Measurements from ENCODE around the gene JUN. TPM values are rescaled to one million over a fixed set of nuclear protein-coding genes. Genes with fewer than 3 reads are reported as not detected.
A peak's percentile ranks its signal among the peaks of the same experiment; 100 is the strongest.

JUN gene
- total and polyA plus RNA-seq, 3 experiments from 2014 or later = 25.5 to 163 (median 27.7) TPM

DNA sequence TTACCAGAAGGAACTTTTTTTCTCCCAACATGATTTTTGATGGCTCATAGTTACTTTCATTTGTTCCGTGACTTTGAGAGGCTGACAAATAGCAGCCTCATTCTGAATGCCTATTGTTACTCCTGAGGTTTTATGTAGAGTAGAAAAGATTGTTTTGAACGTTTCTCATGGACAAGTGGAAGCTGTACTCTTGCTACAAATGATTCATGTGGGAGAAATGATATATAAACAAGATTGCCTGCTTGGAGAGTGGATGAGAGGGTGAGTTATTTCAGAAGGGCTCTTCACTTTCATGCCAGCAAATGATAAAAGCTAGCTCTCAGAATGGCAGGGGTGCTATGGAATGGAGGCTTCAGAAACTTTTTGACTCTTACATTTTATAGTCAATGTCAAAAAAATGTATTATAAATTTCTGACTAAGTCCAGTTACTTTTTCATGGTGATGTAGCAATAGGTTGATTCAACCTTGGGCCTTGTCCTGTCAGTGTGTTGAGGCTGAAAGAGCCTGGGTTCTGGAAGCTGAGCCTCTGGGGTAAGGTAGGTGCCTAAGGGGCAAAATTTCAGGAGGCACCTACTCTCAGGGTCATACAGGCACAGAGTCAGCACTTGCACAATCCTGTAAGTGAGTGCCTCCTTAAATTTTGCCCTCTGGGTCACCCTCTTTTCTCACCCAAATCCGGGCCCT lies 19.4 kb downstream of the JUN start:
- CTCF ChIA-PET = no interaction called here
- DNase-seq = no peak
- peaks cover 0 to 4% (median 0%) of the 10 kb centered on the region in 3 donors for H3K4me1 Mint-ChIP-seq
- no peaks in the 10 kb centered on the region for H3K9me3 Mint-ChIP-seq
- Histone ChIP-seq H3K4me1 (ENCODE audit: insufficient read depth, low read length) (no peaks in the 10 kb centered on the region), H3K36me3 (ENCODE audit: insufficient read depth, low read length) (no peaks in the 10 kb centered on the region), H3K27ac (ENCODE audit: low read depth, low read length) (no peak overlapping the region), H3K27me3 (ENCODE audit: insufficient read depth, low read length, poor library complexity, severe bottlenecking) (no peaks in the 10 kb centered on the region), H3K9me3 (ENCODE audit: low read length) (no peaks in the 10 kb centered on the region), H3K4me3 (ENCODE audit: low read length) (no peak overlapping the region)
- H3K36me3 Mint-ChIP-seq = no peaks in the 10 kb centered on the region
- no peak overlapping the region for H3K4me3 Mint-ChIP-seq
- POLR2A ChIA-PET = no interaction called here
- no peak overlapping the region for H3K27ac Mint-ChIP-seq
- peaks cover 0 to 3% of the 10 kb centered on the region in 2 donors for H3K27me3 Mint-ChIP-seq

GRCh38 chr1:58763214-58763613 lies 20.6 kb downstream of the JUN start:
- peak overlapping the region in 1 of 8 donors; percentile 38 for H3K27ac Mint-ChIP-seq
- Histone ChIP-seq H3K36me3 (ENCODE audit: insufficient read depth, low read length) (no peaks in the 10 kb centered on the region), H3K4me3 (ENCODE audit: low read length) (no peak overlapping the region), H3K27me3 (ENCODE audit: insufficient read depth, low read length, poor library complexity, severe bottlenecking) (no peaks in the 10 kb centered on the region), H3K27ac (ENCODE audit: low read depth, low read length) (no peak overlapping the region), H3K4me1 (ENCODE audit: insufficient read depth, low read length) (no peaks in the 10 kb centered on the region), H3K9me3 (ENCODE audit: low read length) (no peaks in the 10 kb centered on the region)
- H3K9me3 Mint-ChIP-seq = no peaks in the 10 kb centered on the region
- ChIA-PET CTCF (interaction anchor here (0.9 to 1.3 kb wide), 2 partner anchors 14 to 19 kb away, joined by 3 to 4 read pairs; no protein-coding TSS in a partner anchor), POLR2A (no interaction called here)
- no peak overlapping the region for H3K4me3 Mint-ChIP-seq
- no peaks in the 10 kb centered on the region for H3K4me1 Mint-ChIP-seq
- H3K27me3 Mint-ChIP-seq = peaks cover 0 to 2% of the 10 kb centered on the region in 2 donors
- no peak for DNase-seq
- H3K36me3 Mint-ChIP-seq = no peaks in the 10 kb centered on the region

DNA sequence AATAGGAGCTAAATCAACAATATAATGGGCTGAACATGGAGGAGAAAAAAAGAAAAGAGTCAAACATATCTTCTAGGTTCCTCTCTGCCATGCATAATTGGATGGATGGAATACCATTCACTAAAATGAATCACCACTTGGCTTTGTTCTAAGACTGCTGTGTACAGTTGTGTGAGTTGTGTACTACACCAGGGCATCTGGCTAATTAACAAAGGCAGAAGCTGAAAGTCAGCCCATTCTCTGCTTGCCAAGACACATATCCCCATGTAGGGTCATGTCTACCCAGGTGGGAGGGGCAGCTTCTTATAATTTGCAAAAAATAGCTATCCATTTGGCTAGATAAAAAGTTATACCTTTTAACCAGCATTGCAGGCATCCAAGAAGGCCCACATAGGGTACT lies 21.0 kb downstream of the JUN start:
- Mint-ChIP-seq H3K4me3 (no peak overlapping the region), H3K36me3 (no peaks in the 10 kb centered on the region), H3K4me1 (peaks cover 1 to 2% (median 2%) of the 10 kb centered on the region in 3 donors), H3K27me3 (no peaks in the 10 kb centered on the region), H3K27ac (no peak overlapping the region), H3K9me3 (no peaks in the 10 kb centered on the region)
- Histone ChIP-seq H3K27me3 (ENCODE audit: insufficient read depth, low read length, poor library complexity, severe bottlenecking) (no peaks in the 10 kb centered on the region), H3K4me1 (ENCODE audit: insufficient read depth, low read length) (peaks cover under 1% of the 10 kb centered on the region), H3K4me3 (ENCODE audit: low read length) (no peak overlapping the region), H3K36me3 (ENCODE audit: insufficient read depth, low read length) (no peaks in the 10 kb centered on the region), H3K27ac (ENCODE audit: low read depth, low read length) (no peak overlapping the region), H3K9me3 (ENCODE audit: low read length) (no peaks in the 10 kb centered on the region)
- ChIA-PET POLR2A (no interaction called here), CTCF (interaction anchor here (0.9 to 1.3 kb wide), 2 partner anchors 14 to 19 kb away, joined by 3 to 4 read pairs; no protein-coding TSS in a partner anchor)
- no peak for DNase-seq

DNA sequence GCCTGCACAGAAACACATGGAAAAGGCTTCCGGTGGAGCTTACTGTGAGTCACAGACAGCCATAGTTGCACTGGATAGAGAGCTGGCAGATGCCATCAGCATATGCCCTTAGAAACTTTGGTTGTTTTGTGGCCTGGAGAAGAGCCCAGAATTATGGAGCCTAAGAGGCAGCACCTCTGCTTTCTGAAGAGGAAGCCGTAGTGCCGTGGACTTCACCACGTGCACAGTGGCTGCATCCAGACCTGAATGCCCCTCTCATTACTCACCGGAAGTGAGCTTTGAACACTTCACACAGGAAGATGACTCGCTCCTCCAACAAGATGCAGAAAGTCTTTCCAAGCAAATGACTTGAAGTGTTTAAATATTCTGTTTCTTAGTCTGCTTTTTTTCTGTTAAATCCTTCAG lies 28.4 kb downstream of the JUN start:
- peak overlapping the region; percentile 8 to 84 (median 81) for H3K4me3 Mint-ChIP-seq
- peak overlapping the region; percentile 62 to 92 (median 87) for H3K27ac Mint-ChIP-seq
- POLR2A ChIA-PET = interaction anchor here (0.6 to 3.8 kb wide), 3 partner anchors 17 to 29 kb away, joined by 3 to 20 read pairs (median 6); partner anchors contain the start of gene JUN
- CTCF ChIA-PET = interaction anchor here (1.4 to 2.2 kb wide), 4 partner anchors 13 to 944 kb away, joined by 3 to 10 read pairs (median 6); no protein-coding TSS in a partner anchor
- H3K27me3 Mint-ChIP-seq = no peaks in the 10 kb centered on the region
- DNase-seq = peak; percentile 14 to 74 (median 50)
- Histone ChIP-seq H3K27me3 (ENCODE audit: insufficient read depth, low read length, poor library complexity, severe bottlenecking) (no peaks in the 10 kb centered on the region), H3K4me1 (ENCODE audit: insufficient read depth, low read length) (peaks cover 42% of the 10 kb centered on the region), H3K36me3 (ENCODE audit: insufficient read depth, low read length) (no peaks in the 10 kb centered on the region), H3K27ac (ENCODE audit: low read depth, low read length) (no peak overlapping the region), H3K4me3 (ENCODE audit: low read length) (no peak overlapping the region), H3K9me3 (ENCODE audit: low read length) (no peaks in the 10 kb centered on the region)
- no peaks in the 10 kb centered on the region for H3K36me3 Mint-ChIP-seq
- peaks cover 52 to 61% (median 58%) of the 10 kb centered on the region in 3 donors for H3K4me1 Mint-ChIP-seq
- H3K9me3 Mint-ChIP-seq = no peaks in the 10 kb centered on the region

DNA sequence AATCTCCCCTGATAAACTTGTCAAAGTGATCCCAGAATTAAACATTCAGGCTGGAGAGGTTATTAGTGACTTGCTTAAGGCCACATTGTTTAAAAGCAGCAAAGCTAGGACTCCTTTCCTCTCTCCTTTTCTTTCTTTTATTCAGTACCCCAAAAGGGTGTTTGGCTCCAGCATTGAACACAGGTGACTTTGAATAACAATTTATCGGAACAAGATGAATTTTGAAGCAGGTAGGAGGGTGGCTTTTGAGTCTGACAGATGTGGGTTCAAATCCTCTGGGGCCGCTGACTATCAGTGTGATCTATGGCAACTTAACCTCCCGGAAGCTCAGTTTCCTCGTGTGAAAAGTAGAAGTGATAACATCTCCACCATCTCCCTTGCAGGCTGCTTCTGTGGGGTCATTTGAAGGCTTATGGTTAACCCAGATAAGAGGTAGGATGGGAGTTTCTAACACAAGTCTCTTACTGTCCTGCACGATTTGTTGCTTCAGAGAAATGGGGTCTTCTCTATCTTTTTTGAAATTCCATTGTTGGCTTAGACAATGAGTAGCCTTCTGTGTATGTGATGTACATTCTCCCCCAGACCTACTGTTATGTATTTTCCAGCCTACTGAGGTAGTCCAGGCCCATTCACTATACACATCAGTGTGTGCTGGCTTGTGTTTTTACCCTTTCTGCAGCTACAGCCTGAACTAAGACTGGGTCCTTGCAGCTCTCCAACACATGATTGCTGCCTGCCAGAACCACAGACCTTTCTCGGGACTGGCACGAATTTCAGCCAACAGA lies 29.0 kb downstream of the JUN start:
- Histone ChIP-seq H3K27me3 (ENCODE audit: insufficient read depth, low read length, poor library complexity, severe bottlenecking) (no peaks in the 10 kb centered on the region), H3K4me3 (ENCODE audit: low read length) (no peak overlapping the region), H3K9me3 (ENCODE audit: low read length) (no peaks in the 10 kb centered on the region), H3K4me1 (ENCODE audit: insufficient read depth, low read length) (peaks cover 42% of the 10 kb centered on the region), H3K27ac (ENCODE audit: low read depth, low read length) (no peak overlapping the region), H3K36me3 (ENCODE audit: insufficient read depth, low read length) (no peaks in the 10 kb centered on the region)
- POLR2A ChIA-PET = interaction anchor here (0.6 to 3.8 kb wide), 2 partner anchors 16 to 29 kb away, joined by 6 to 20 read pairs; partner anchors contain the start of gene JUN
- CTCF ChIA-PET = interaction anchor here (1.3 to 2.2 kb wide), 5 partner anchors 14 to 944 kb away, joined by 3 to 10 read pairs (median 5); no protein-coding TSS in a partner anchor
- DNase-seq = peak; percentile 7 to 65 (median 20)
- peaks cover 58 to 66% (median 58%) of the 10 kb centered on the region in 3 donors for H3K4me1 Mint-ChIP-seq
- H3K27ac Mint-ChIP-seq = peak overlapping the region; percentile 62 to 92 (median 87)
- no peaks in the 10 kb centered on the region for H3K27me3 Mint-ChIP-seq
- no peaks in the 10 kb centered on the region for H3K36me3 Mint-ChIP-seq
- H3K4me3 Mint-ChIP-seq = peak overlapping the region in 6 of 7 donors; percentile 71 to 84 (median 82)
- no peaks in the 10 kb centered on the region for H3K9me3 Mint-ChIP-seq

DNA sequence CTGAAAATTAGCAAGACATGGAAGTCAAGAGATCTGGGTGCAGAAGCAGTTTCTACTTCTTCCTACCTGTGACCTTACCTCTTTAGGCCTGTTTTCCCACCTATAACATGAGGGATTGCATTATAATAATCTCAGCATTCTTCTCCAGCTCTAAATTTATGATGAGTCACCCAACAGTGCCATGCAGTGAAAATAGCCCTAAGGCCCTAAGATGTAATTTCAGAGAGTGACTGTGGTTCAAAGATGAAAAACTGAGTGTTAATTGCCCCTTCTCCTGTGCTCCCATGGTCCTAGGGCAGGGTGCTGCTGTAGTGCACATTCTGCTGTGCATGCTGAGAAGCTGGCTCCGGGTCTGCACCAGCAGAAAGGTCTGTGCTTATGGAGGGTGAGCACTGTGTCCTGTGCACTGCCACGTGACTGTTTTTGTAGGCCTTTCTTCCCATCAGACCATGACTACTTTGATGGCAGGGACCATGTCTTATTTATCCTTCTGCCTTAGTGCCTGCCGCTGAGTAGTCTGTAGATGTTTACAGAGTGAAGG lies 29.7 kb downstream of the JUN start:
- H3K9me3 ChIP-seq (ENCODE audit: low read length) = no peaks in the 10 kb centered on the region
- H3K27ac Mint-ChIP-seq = peak overlapping the region in 6 of 8 donors; percentile 11 to 92 (median 76)
- no peaks in the 10 kb centered on the region for H3K36me3 Mint-ChIP-seq
- no peaks in the 10 kb centered on the region for H3K36me3 ChIP-seq (ENCODE audit: insufficient read depth, low read length)
- no peak overlapping the region for H3K4me3 ChIP-seq (ENCODE audit: low read length)
- no peaks in the 10 kb centered on the region for H3K9me3 Mint-ChIP-seq
- H3K4me1 Mint-ChIP-seq = peaks cover 58 to 72% (median 64%) of the 10 kb centered on the region in 3 donors
- ChIA-PET CTCF (interaction anchor here (1.3 to 2.2 kb wide), 3 partner anchors 15 to 945 kb away, joined by 4 to 10 read pairs (median 8); no protein-coding TSS in a partner anchor), POLR2A (interaction anchor here (3.8 kb wide), 1 partner anchor 30 kb away, joined by 20 read pairs; the partner anchor contains the start of gene JUN)
- H3K27ac ChIP-seq (ENCODE audit: low read depth, low read length) = no peak overlapping the region
- no peaks in the 10 kb centered on the region for H3K27me3 ChIP-seq (ENCODE audit: insufficient read depth, low read length, poor library complexity, severe bottlenecking)
- no peak overlapping the region for H3K4me3 Mint-ChIP-seq
- no peak for DNase-seq
- H3K27me3 Mint-ChIP-seq = no peaks in the 10 kb centered on the region
- peaks cover 42% of the 10 kb centered on the region for H3K4me1 ChIP-seq (ENCODE audit: insufficient read depth, low read length)

DNA sequence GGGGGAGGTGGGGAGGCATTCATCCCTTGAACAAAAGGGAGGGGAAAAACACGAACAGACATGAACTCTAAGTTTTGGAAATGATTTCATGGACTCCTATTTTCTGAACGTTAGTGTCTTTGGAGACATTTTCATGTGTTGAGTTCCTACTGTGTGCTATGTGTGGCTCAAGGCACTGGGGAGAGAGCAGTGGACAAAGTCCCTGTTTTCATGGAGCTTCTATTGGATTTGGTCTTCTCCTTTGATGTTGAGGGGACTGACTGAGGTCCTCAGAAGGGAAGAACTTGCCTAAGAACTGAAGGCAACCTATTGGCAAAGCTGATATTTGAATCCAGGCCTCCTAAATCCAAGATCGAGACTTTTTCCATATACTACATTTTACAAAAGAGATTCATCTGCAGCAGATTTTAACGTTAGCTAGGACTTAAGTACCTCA lies 30.4 kb downstream of the JUN start:
- Mint-ChIP-seq H3K9me3 (no peaks in the 10 kb centered on the region), H3K36me3 (no peaks in the 10 kb centered on the region), H3K27ac (no peak overlapping the region), H3K27me3 (no peaks in the 10 kb centered on the region), H3K4me3 (no peak overlapping the region), H3K4me1 (peaks cover 58 to 72% (median 64%) of the 10 kb centered on the region in 3 donors)
- H3K36me3 ChIP-seq (ENCODE audit: insufficient read depth, low read length) = no peaks in the 10 kb centered on the region
- no peak overlapping the region for H3K4me3 ChIP-seq (ENCODE audit: low read length)
- POLR2A ChIA-PET = no interaction called here
- peaks cover 42% of the 10 kb centered on the region for H3K4me1 ChIP-seq (ENCODE audit: insufficient read depth, low read length)
- H3K9me3 ChIP-seq (ENCODE audit: low read length) = no peaks in the 10 kb centered on the region
- DNase-seq = no peak
- no peak overlapping the region for H3K27ac ChIP-seq (ENCODE audit: low read depth, low read length)
- CTCF ChIA-PET = interaction anchor here (1.3 to 2.2 kb wide), 2 partner anchors 16 to 946 kb away, joined by 4 to 10 read pairs; no protein-coding TSS in a partner anchor
- no peaks in the 10 kb centered on the region for H3K27me3 ChIP-seq (ENCODE audit: insufficient read depth, low read length, poor library complexity, severe bottlenecking)
